GM12872 (cell line): ENCODE measurements around the gene RTKN2.

Experiments used
- CTCF ChIP-seq: IDR thresholded peaks from 3 replicates; pipeline ENCODE4 v1.5.1; 2011; ENCODE audit warnings: low read depth, mild to moderate bottlenecking, low read length, moderate library complexity; ENCODE audit not compliant: insufficient read depth

RTKN2 gene

DNA sequence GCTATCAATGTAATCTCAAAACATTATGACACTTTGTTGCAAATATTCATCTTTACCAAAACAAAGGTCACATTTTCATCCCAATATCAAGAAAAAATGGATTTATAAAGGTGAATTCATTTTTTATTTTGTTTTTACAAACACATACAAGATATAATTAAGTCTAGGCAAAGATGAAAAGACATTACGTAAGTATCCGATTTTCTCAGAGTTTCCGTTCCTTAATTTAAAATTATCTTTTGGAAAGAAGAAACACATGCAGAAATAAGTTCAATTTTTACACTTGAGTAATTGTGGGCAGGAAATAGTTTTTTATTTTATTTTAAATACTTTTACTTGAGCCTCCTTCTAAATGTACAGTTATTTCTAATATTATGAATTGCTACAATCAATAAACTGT, 24.6 kb downstream of the RTKN2 start:
- TF ChIP-seq CTCF, result no peak

- TF ChIP-seq CTCF, result no peak
These were observed 25.0 kb downstream of the RTKN2 start for GRCh38 chr10:62243647-62243997.

DNA sequence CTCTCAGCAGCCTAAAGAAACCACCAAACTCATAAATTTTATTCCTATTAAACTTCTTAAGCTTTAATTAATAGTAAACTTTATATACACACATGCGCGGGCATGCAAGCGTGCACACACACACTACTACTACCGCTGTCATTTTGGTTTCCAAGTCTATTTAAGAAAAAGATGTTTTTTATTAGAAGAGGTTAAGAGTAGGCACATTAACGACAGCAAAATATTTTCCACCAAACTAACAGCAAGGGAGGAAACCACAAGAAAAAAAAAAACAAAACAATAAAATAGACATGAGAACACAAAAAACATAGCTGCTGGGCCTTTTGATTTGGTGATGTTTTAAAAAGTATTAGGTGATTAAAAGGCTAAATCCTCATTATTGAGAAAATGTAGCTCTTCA, 28.6 kb downstream of the RTKN2 start:
- no peak for TF ChIP-seq CTCF

DNA sequence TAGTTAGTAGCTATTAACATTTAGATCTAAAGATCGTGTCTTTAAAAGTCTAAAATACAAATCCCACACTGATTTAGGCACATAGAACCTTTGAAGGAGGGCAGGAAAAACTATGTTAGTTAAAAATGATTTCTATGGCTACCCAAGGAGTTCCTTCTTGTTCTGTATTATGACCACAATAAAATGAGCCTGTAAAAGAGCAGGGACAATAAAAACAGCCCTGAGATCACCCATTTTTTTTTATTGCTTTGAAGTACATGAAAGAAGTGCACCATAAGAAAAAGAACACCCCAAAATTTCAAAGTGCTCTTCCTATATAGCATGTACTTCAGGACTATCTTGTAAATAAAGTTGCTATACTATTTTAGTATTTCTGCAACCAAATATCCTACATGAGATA, 29.8 kb downstream of the RTKN2 start:
- no peak for TF ChIP-seq CTCF

- no peak for TF ChIP-seq CTCF
These were observed 30.7 kb downstream of the RTKN2 start for GRCh38 chr10:62237966-62238365.

GRCh38 chr10:62237506-62237905, 31.1 kb downstream of the RTKN2 start:
- no peak for TF ChIP-seq CTCF

DNA sequence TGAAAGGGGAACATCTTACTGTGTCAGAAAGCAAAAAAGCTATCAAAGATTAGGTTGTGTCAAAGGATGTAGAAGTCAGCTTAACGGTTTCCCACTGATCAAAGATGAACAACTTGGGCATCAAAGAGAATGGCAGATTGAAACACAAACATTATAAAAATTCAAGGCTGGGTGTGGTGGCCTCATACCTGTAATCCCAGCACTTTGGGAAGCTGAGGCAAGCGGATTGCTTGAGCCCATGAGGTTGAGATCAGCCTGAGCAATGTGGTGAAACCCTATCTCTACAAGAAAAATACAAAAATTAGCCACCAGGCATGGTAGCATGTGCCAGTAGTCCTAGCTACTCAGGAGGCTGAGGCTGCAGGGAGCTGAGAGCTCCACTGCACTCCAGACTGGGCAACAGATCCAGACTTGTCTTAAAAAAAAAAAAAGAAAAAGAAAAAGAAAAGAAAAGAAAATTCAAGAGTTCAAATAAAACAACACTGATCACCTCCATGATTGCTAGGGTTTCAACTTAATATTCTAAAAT, 34.5 kb downstream of the RTKN2 start:
- TF ChIP-seq CTCF, result no peak

DNA sequence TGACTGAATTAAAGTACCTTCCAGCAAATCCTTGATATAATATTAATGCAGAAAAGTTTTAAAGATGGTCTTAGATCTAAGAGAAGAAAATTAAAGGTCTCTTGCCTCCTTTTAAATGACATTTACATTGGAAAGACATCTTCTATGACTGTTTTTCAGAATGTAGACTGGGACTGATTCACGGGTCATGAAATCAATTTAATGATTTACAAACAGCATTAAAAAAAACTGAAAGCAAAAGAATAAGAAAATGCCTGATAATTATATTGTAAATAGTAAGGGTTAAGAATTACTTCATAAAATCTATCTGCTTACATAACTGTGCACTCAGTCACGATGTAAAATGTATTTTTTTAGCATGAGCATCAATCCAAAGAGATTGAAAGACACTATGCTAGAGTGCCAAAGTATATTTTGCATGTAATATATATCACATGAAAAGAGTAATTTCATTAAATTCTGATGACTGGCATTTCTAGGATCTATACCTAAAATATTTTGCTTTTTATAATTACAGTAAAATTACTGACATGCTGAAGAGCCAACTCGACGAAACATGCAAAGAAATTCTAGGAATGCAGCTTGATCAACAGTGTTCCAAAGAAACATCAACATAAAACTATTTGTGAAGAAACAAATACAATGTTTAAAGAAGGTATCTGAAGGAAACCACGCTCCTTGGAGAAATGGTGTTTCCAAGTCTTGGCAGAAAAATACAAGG, 35.1 kb downstream of the RTKN2 start:
- no peak for TF ChIP-seq CTCF
